Esophagus muscularis mucosa (tissue), 4 donors: Measurements from ENCODE around the gene CPB2. TPM values are rescaled to one million over a fixed set of nuclear protein-coding genes. Genes with fewer than 3 reads are reported as not detected.

ENCODE experiments used
- DNase-seq: peaks from one replicate; pipeline ENCODE4 v3.0.0-alpha.2; 2017; ENCODE audit errors: extremely low spot score
- H3K27ac ChIP-seq, 4 donors: fragments of 200-600 bp; sonication (generic); replicated peaks in 1 of 4; 1 replicate in 3 of 4; 2 replicates in 1 of 4; pipeline ENCODE4 v1.5.1; 2016 to 2019; ENCODE audit warnings: mild to moderate bottlenecking in 1 of 4
- H3K27me3 ChIP-seq, 4 donors: fragments of 200-600 bp; sonication (generic); one replicate each; pipeline versions ENCODE4 v1.5.1 to v1.6.0; 2016 to 2019
- H3K36me3 ChIP-seq, 4 donors: fragments of 200-600 bp; sonication (generic); one replicate each; pipeline ENCODE4 v1.5.1; 2016 to 2019
- H3K4me1 ChIP-seq, 4 donors: fragments of 200-600 bp; sonication (generic); one replicate each; pipeline ENCODE4 v1.5.1; 2016 to 2019
- H3K4me3 ChIP-seq, 4 donors: fragments of 200-600 bp; sonication (generic); 1 replicate in 2 of 4; 2 replicates in 2 of 4; pipeline ENCODE4 v1.5.1; 2016 to 2019; ENCODE audit warnings: mild to moderate bottlenecking in 4 of 4, moderate library complexity in 1 of 4
- H3K9me3 ChIP-seq, 4 donors: fragments of 200-600 bp; sonication (generic); 1 replicate in 3 of 4; 2 replicates in 1 of 4; pipeline ENCODE4 v1.5.1; 2016 to 2019
- EP300 ChIP-seq: sonication (generic); formaldehyde crosslinking; IDR thresholded peaks from one replicate; pipeline ENCODE4 v1.6.1; 2017; ENCODE audit warnings: antibody characterized with exemption
- POLR2A ChIP-seq: fragments of 450-650 bp; IDR thresholded peaks from one replicate; pipeline ENCODE4 v1.6.1; 2017; ENCODE audit warnings: antibody characterized with exemption, moderate library complexity, mild to moderate bottlenecking, low read depth
- POLR2AphosphoS5 ChIP-seq, 2 donors: sonication (generic); formaldehyde crosslinking; IDR thresholded peaks; one replicate each; pipeline ENCODE4 v1.6.1; 2017; ENCODE audit warnings: antibody characterized with exemption in 2 of 2
- WGBS: methylation state at CpG from one replicate; pipeline ENCODE4 v1.1.5; 2018; 5-methylcytosine and 5-hydroxymethylcytosine counted together
- intact Hi-C: fragments of 100-400 bp; cut with DNase I; formaldehyde crosslinking; loops from one replicate; pipeline ENCODE4 v1.15.1; 2023
- total RNA-seq, 4 donors: library from RNA; depleted of rRNA; stranded (reverse); fragments of >200 nt; gene quantifications; one replicate each; pipeline versions ENCODE4 v1.1.0 to v1.2.1, GENCODE V29; 2016
- TF ChIP-seq, protein P1 (sequence below), 3 experiments: fragments of 200-600 bp in 2 of 3; fragments of 450-650 bp in 1 of 3; sonication (generic) in 2 of 3; IDR thresholded peaks; one replicate each; pipeline ENCODE4 v1.5.1; 2017 to 2019; ENCODE audit warnings: antibody characterized with exemption in 3 of 3, mild to moderate bottlenecking in 2 of 3, moderate library complexity in 1 of 3

The CPB2 gene
- total RNA-seq, 4 donors from 2014 or later, result not detected

DNA sequence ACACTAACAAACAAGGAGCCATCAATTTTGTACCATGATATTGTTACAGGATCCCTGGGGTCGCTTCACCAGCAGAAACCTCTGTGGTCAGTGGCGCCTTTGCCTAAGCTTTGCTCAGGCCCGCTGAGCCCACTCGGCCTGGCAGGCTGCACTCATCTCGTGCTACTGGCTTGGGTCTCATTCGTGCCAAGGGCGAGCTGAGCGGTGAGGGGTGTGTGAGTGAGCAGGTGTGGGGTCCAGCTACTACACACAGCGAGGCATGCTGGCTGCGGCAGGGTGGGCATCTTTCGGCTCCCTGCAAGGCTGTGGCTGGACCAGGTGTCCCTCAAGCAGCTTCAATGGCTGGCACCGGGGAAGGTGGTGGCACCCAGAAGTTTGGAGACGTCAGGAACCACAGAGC is 19.1 kb downstream of the CPB2 start:
- intact Hi-C loops, result no loop called here
- no peak for TF ChIP-seq EP300
- no peak for TF ChIP-seq POLR2A
- TF ChIP-seq, protein P1, sequence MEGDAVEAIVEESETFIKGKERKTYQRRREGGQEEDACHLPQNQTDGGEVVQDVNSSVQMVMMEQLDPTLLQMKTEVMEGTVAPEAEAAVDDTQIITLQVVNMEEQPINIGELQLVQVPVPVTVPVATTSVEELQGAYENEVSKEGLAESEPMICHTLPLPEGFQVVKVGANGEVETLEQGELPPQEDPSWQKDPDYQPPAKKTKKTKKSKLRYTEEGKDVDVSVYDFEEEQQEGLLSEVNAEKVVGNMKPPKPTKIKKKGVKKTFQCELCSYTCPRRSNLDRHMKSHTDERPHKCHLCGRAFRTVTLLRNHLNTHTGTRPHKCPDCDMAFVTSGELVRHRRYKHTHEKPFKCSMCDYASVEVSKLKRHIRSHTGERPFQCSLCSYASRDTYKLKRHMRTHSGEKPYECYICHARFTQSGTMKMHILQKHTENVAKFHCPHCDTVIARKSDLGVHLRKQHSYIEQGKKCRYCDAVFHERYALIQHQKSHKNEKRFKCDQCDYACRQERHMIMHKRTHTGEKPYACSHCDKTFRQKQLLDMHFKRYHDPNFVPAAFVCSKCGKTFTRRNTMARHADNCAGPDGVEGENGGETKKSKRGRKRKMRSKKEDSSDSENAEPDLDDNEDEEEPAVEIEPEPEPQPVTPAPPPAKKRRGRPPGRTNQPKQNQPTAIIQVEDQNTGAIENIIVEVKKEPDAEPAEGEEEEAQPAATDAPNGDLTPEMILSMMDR (IDR thresholded peaks at IDR 0.05), result no peak
- TF ChIP-seq POLR2AphosphoS5 (IDR thresholded peaks at IDR 0.05), result no peak
- Histone ChIP-seq H3K36me3 (no peaks in the 10 kb centered on the region), H3K27me3 (peaks cover 0 to 12% (median 0%) of the 10 kb centered on the region in 4 donors), H3K9me3 (no peaks in the 10 kb centered on the region), H3K4me3 (no peak overlapping the region), H3K27ac (no peak overlapping the region), H3K4me1 (no peaks in the 10 kb centered on the region)
- whole genome bisulfite sequencing, result 99% methylated on average over 10 of the region's 13 CpGs
- no peak for DNase-seq

- H3K4me1 ChIP-seq, result no peaks in the 10 kb centered on the region
- TF ChIP-seq EP300 (no peak), POLR2AphosphoS5 (IDR thresholded peaks at IDR 0.05) (no peak), POLR2A (no peak)
- TF ChIP-seq, protein P1 (IDR thresholded peaks at IDR 0.05), result no peak
- no peak for DNase-seq
- intact Hi-C loops, result no loop called here
- no peaks in the 10 kb centered on the region for H3K9me3 ChIP-seq
- 94% methylated on average over 5 of the region's 5 CpGs for WGBS
- H3K27ac ChIP-seq, result no peak overlapping the region
- no peaks in the 10 kb centered on the region for H3K36me3 ChIP-seq
- H3K27me3 ChIP-seq, result peaks cover 0 to 11% (median 0%) of the 10 kb centered on the region in 4 donors
- H3K4me3 ChIP-seq, result no peak overlapping the region
Observed at GRCh38 chr13:46082324-46082723, 22.5 kb downstream of the CPB2 start.

- Histone ChIP-seq H3K4me3 (no peak overlapping the region), H3K9me3 (no peaks in the 10 kb centered on the region), H3K27me3 (no peaks in the 10 kb centered on the region), H3K27ac (no peak overlapping the region), H3K4me1 (no peaks in the 10 kb centered on the region), H3K36me3 (no peaks in the 10 kb centered on the region)
- TF ChIP-seq EP300 (no peak), POLR2A (no peak), POLR2AphosphoS5 (IDR thresholded peaks at IDR 0.05) (no peak)
- intact Hi-C loops, result no loop called here
- DNase-seq, result no peak
- 79% methylated on average over 2 of the region's 2 CpGs for WGBS
Observed at GRCh38 chr13:46079770-46080169, 25.1 kb downstream of the CPB2 start.

DNA sequence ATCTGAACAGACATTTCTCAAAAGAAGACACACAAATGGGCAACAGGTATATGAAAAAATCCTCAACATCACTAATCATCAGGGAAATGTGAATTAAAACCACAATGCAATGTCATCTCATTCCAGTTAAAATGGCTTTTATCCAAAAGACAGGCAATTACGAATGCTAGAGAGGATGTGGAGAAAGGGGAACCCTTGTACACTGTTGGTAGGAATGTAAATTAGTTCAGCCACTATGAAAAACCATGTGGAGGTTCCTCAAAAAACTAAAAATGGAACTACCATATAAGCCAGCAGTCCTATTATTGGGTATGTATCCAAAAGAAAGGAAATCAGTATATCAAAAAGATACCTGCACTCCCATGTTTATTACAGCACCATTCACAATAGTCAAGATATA is 27.6 kb downstream of the CPB2 start:
- no peak overlapping the region for H3K4me3 ChIP-seq
- H3K9me3 ChIP-seq, result no peaks in the 10 kb centered on the region
- whole genome bisulfite sequencing, result 59% methylated on average over 1 of the region's 1 CpG
- H3K27ac ChIP-seq, result no peak overlapping the region
- H3K4me1 ChIP-seq, result no peaks in the 10 kb centered on the region
- intact Hi-C loops, result no loop called here
- DNase-seq, result no peak
- no peaks in the 10 kb centered on the region for H3K36me3 ChIP-seq
- H3K27me3 ChIP-seq, result no peaks in the 10 kb centered on the region
- no peak for TF ChIP-seq POLR2A
- TF ChIP-seq, protein P1 (IDR thresholded peaks at IDR 0.05), result no peak
- no peak for TF ChIP-seq POLR2AphosphoS5 (IDR thresholded peaks at IDR 0.05)
- no peak for TF ChIP-seq EP300

- Histone ChIP-seq H3K4me3 (no peak overlapping the region), H3K27me3 (no peaks in the 10 kb centered on the region), H3K27ac (no peak overlapping the region), H3K9me3 (no peaks in the 10 kb centered on the region), H3K4me1 (no peaks in the 10 kb centered on the region), H3K36me3 (no peaks in the 10 kb centered on the region)
- DNase-seq, result no peak
- intact Hi-C loops, result no loop called here
- WGBS, result 94% methylated on average over 3 of the region's 3 CpGs
- TF ChIP-seq, protein P1 (IDR thresholded peaks at IDR 0.05), result no peak
- TF ChIP-seq EP300 (no peak), POLR2A (no peak), POLR2AphosphoS5 (IDR thresholded peaks at IDR 0.05) (no peak)
Observed at GRCh38 chr13:46076827-46077226, 28.0 kb downstream of the CPB2 start.
